Esophagus mucosa (tissue), 1 donor: Measurements from ENCODE around the gene FEZ2. TPM values are rescaled to one million over a fixed set of nuclear protein-coding genes. Genes with fewer than 3 reads are reported as not detected.
"Not testable (repeated sequence)": the region's sequence is repeated elsewhere in the genome, so short reads cannot be mapped to it uniquely, and the experiment has no call there.

Experiments
- ATAC-seq: fragments of 200-7000 bp; cut with Tn5 transposase; one replicate; pipeline ENCODE4 v1.9.1; 2020
- total RNA-seq: library from RNA; stranded (reverse); gene quantifications from one replicate; pipeline ENCODE4 v1.2.4, GENCODE V29; 2023
- donor health status: DM: yes; HTN: yes; CAD: no.

Gene FEZ2, protein sequence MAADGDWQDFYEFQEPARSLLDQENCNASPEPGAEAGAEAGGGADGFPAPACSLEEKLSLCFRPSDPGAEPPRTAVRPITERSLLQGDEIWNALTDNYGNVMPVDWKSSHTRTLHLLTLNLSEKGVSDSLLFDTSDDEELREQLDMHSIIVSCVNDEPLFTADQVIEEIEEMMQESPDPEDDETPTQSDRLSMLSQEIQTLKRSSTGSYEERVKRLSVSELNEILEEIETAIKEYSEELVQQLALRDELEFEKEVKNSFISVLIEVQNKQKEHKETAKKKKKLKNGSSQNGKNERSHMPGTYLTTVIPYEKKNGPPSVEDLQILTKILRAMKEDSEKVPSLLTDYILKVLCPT
- 19.8 TPM for total RNA-seq

DNA sequence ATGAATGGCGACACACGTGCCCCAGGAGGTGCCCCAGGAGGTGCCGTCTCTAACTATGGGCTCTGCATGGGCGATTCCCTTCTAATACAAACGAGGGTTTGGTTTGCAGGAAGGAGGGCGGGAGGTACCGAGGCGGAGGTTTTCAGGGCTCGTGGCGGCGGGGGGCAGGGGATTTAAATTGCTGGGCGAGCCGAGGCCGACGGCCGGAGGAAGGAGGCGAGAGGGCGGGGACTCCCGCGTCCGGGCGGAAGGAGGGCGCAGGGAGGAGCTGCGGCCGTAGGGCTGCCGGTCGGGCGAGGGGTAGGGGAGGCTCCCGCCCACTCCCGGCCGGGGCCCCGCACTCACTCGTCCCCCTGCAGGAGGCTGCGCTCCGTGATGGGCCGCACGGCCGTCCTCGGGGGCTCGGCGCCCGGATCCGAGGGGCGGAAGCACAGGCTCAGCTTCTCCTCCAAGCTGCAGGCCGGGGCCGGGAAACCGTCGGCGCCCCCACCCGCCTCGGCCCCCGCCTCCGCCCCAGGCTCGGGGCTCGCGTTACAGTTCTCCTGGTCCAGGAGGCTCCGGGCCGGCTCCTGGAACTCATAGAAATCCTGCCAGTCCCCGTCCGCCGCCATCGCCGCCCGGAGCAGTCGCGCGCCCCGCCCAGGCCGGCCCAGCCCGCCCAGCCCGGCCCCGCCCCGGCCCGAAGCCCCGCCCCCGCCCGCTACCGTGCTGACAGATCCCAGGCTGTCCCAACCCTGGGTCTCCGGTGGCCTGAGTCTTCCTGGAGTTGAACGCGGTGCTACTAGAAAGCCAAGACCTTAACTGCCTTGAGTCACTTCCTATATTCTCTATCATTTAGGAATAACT, at the start of gene FEZ2:
Gene FEZ2 (minus strand): TSS at position 637 of the 846 bp plus-strand sequence. CDS start 26 bp downstream, at position 611.
- peak; percentile 98 for ATAC-seq

DNA sequence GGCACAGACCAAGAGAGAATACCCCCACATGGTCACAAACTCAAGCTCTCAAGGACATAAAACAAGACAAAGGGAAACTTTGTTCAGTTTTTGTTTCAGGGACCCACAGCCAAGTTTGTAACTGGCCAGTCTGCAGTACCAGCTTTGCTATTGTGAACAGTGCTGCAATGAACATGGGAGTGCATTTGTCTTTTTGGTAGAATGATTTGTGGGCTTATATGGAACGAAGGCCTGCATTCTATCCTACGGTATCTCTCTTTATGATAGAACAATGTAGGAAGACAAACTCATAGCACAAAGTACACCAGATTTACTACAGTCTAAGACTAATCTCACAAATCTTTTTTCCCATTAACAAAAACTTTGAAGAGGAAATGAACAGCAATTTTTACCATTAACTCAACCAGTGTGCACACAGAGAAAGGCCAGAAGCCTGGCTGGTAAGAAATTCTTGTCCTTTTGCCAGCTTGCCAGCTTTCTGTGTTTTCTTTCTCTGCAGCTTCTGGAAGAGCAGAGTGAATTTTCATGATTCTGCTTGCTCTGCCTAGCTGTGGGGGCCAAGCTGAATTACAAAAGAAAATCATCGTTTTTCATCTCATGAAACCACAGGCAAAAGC, 37.1 kb upstream of the FEZ2 start:
- ATAC-seq, result no peak

DNA sequence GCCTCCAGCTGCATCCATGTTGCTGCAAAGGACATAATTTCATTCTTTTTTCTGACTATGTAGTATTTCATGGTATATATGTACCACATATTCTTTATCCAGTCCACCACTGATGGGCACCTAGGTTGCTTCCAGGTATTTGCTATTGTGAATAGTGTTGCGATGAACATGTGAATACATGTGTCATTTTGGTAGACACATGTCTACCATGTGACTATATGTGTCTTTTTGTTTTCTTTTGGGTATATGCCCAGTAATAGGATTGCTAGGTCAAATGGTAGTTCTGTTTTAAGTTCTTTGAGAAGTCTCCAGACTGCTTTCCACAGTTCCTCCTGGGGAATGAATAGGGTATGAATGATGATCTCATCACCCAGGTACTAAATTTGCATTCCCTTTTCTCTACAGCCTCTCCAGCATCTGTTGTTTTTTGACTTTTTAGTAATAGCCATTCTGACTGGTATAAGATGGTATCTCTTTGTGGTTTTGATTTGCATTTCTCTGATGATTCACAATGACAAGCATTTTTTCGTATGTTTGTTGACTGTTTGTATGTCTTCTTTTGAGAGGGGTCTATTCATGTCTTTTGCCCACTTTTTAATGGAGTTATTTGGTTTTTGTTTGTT, 35.6 kb upstream of the FEZ2 start:
- no peak for ATAC-seq

- no peak for ATAC-seq
Observed at GRCh38 chr2:36626756-36627155, 28.8 kb upstream of the FEZ2 start.

GRCh38 chr2:36626071-36626470, 28.1 kb upstream of the FEZ2 start:
- no peak for ATAC-seq

DNA sequence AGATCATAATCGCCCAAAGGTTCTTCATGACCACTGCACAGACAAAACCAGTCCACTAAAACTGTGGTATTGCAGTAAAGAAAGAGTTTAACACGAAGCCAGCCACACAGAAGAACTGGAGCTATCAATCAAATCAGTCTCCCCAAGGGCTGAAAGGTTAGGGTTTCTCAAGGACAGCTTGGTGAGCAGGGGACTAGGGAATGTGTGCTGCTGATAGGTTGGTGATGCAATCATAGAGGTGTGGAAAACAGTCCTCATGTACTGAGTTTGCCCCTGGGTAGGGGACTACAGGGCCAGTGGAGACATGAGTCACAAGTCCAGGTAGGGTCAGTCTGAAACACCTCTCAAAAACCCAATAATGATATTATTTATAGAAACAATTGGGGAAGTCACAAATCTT, 27.3 kb upstream of the FEZ2 start:
- ATAC-seq, result no peak

- ATAC-seq, result no peak
Observed at GRCh38 chr2:36620321-36620720, 22.4 kb upstream of the FEZ2 start.

DNA sequence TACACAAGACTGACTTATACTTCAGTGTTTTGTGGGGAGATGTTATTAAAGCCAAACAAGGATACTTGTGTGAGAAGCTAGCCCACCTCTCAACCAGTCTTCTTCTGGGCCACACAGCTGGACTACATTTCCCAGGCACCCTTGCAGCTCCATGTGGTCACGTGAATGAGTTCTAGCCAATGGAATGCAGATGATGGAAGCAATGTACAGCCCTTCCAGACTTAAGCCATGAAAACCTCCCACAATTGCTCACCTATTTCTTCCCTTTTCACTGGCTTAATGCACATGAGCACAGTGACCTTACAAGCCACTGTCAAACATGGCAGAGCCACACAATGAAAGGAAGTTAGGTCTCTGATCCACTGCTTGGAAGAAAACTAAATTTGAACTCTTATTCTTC, 20.4 kb upstream of the FEZ2 start:
- peak; percentile 96 for ATAC-seq

GRCh38 chr2:36616947-36617346, 19.0 kb upstream of the FEZ2 start:
- no peak for ATAC-seq

DNA sequence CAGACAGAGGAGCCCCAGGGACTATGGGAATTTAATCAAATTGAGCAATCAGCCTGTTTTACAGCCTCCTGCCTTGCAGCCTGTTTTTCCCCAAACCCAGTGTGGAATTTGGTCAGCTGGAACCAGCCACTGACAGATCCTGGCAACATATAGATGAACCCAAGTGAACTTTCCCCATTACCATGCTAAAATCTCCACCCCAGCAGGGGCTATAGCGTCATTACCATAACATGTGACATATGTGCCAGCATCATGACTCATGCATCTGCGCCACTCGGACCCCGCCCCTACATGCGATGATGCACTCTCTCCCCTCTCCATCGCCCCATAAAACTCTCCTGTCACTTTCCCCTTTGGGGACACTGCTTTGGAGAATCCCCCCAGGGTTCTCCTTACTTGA, 17.3 kb upstream of the FEZ2 start:
- ATAC-seq, result peak; percentile 58

DNA sequence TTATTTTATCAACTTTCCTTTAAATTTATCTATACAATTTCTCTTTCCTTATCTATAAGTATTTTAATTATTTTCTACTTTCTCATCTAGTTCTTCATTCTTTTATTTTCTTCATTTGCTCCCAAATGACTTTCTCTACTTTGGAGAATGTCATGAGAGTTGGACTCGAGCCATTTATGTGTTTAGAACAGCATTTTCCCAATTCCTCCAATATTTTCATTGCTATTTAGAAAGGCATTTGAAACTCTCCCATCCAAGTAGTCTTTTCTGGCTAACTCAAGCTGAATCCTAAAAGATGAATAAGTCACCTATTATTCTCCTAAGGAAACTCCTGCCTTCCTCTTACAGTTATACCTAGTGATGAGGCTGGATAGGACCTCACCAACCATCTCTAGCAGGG, 15.8 kb upstream of the FEZ2 start:
- no peak for ATAC-seq

GRCh38 chr2:36611316-36611990, 13.5 kb upstream of the FEZ2 start:
- no peak for ATAC-seq

DNA sequence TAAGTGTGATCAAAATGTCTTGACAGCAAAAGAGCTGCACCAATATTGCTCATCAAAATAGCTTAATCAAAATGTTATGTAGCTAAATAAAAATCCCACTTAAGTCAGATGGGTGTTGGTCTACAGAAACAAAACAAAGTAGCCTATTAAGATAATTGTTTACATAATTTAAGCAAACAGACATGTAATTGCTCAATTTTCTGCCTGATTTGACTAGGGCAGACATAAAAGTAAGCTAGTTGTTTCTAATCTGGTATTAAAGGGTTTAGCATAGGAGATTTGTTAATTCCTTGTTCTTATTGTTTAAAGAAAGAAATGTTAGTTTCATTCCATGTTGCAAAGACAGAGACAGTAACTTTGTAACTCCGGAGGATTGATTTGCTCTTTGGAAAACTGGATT, 11.5 kb upstream of the FEZ2 start:
- no peak for ATAC-seq

- ATAC-seq, result no peak
Observed at GRCh38 chr2:36607947-36608346, 10.0 kb upstream of the FEZ2 start.

DNA sequence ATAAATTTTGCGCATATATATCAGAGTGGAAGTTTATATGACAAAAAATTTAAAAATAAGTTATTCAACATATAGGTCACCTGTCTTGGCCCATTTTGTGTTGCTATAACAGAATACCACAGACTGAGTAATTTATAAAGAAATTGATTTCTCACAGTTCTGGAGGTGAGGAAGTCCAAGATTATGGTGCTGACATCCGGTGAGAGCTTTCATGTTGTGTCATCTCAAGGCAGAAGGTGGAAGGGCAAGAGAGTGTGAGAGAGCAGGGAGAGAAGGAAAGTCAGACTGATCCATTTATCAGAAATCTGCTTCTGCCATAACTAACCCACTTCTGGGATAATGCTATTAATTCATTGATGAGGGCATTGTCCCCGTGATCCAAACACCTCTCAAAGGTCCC, 9.0 kb upstream of the FEZ2 start:
- no peak for ATAC-seq

GRCh38 chr2:36605273-36605672, 7.3 kb upstream of the FEZ2 start:
- no peak for ATAC-seq

- not testable (repeated sequence) for ATAC-seq
Observed at GRCh38 chr2:36603629-36604028, 5.7 kb upstream of the FEZ2 start.

DNA sequence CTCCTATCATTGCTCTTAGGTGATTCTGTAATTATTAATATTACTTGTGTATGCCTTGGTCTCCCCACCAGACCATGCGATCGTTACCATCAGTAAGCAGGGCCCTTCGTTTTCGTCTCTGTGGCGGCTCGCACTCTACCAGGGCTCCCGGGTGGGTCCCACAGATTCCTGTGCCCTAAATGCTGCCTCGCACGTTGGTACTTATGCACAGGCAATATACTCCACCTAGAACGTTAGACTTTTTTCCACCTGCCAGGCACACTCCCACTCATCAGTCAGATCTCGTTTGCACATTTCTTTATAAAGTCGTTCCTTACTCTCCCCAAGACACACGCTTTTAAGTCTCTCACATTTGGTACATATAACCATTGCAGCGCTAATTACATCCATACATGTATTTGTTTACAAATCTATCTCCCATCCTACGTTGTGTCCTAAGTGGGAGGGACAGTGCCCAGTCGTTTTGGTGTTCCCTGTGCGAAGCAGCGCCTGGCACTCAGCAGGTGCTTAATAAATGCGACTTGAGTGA, 901 bp downstream of the FEZ2 start:
- ATAC-seq, result no peak

- no peak for ATAC-seq
Observed at GRCh38 chr2:36596397-36596796, 1.6 kb downstream of the FEZ2 start.

GRCh38 chr2:36594849-36595248, 3.1 kb downstream of the FEZ2 start:
- no peak for ATAC-seq

DNA sequence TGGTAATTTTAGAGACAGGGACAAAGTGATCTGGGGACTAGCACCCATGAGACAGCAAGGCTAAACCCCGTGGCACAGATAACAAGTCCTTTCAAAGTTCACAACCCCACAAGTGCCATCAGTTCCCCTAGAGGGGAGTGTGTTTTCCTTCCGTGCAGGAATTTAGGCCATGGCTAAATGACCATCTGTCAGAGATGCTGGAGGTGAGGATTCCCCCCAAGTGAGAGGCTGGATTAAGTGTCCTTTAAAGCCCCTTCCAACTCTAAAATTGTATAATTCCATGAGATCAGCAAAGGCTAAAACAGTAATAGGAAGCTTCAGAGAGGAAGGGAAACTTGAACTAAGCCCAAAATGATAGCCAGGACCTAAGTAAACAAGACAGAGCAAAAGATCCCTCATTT, 8.7 kb downstream of the FEZ2 start:
- no peak for ATAC-seq

DNA sequence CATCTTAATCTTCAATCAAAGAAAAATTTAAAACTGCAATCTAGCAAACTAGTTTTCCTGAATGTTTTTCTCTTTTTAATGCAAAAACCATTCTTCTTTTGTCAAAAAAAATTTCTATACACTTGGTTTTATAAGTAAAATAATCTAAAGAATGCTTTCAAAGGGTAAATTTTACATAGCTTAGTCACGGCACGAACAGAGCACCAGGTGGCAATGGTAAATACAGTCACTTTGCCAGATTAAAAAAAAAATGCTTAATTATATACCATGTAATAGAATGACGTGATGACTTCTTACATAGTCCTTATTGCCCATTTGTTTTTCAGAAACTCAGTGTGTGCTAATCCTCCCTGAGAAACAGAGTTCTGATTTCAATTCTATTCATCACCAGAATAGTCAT, 10.4 kb downstream of the FEZ2 start:
- ATAC-seq, result no peak
